NCI-H526 (cell line): ENCODE measurements around the gene ALKBH7.
A peak's percentile ranks its signal among the peaks of the same experiment; 100 is the strongest.
"Not testable (repeated sequence)": the region's sequence is repeated elsewhere in the genome, so short reads cannot be mapped to it uniquely, and the experiment has no call there.

Experiments
- DNase-seq, 2 experiments: peaks; one replicate each; lab custom pipeline; 2025; lab: John Stamatoyannopoulos, UW

Gene ALKBH7

GRCh38 chr19:6372594-6373095 is at the start of gene ALKBH7:
Gene ALKBH7 (plus strand): TSS chr19:6372794. CDS start chr19:6372821, 27 bp downstream.
- peak; percentile 96 for DNase-seq

GRCh38 chr19:6324757-6325156 is 47.8 kb upstream of the ALKBH7 start:
- DNase-seq = no peak

GRCh38 chr19:6325614-6326013 is 47.0 kb upstream of the ALKBH7 start:
- no peak for DNase-seq

GRCh38 chr19:6326815-6327214 is 45.8 kb upstream of the ALKBH7 start:
- DNase-seq = no peak

- no peak for DNase-seq
Observed at GRCh38 chr19:6333439-6333838, 39.2 kb upstream of the ALKBH7 start, which contains the start of gene ACER1. Gene ACER1 (minus strand): TSS chr19:6333612. CDS start chr19:6333551, 61 bp downstream.

GRCh38 chr19:6334490-6335285 is 37.9 kb upstream of the ALKBH7 start:
- no peak for DNase-seq

GRCh38 chr19:6340493-6341201 is 31.9 kb upstream of the ALKBH7 start:
- no peak for DNase-seq

GRCh38 chr19:6343462-6343861 is 29.1 kb upstream of the ALKBH7 start:
- no peak for DNase-seq

GRCh38 chr19:6349271-6349670 is 23.3 kb upstream of the ALKBH7 start:
- DNase-seq = not testable (repeated sequence)

- no peak for DNase-seq
Observed at GRCh38 chr19:6350688-6351087, 21.9 kb upstream of the ALKBH7 start.

- no peak for DNase-seq
Observed at GRCh38 chr19:6352381-6353165, 20.0 kb upstream of the ALKBH7 start.

GRCh38 chr19:6354098-6354674 is 18.4 kb upstream of the ALKBH7 start:
- DNase-seq = peak in 1 of 2 experiments; percentile 12

- DNase-seq = not testable (repeated sequence)
Observed at GRCh38 chr19:6355321-6356040, 17.1 kb upstream of the ALKBH7 start.

- DNase-seq = no peak
Observed at GRCh38 chr19:6357174-6357573, 15.4 kb upstream of the ALKBH7 start.

- DNase-seq = no peak
Observed at GRCh38 chr19:6358003-6358402, 14.6 kb upstream of the ALKBH7 start.

GRCh38 chr19:6359568-6360341 is 12.8 kb upstream of the ALKBH7 start:
- no peak for DNase-seq

GRCh38 chr19:6360445-6360844 is 12.1 kb upstream of the ALKBH7 start:
- not testable (repeated sequence) for DNase-seq

GRCh38 chr19:6360857-6361216 is 11.8 kb upstream of the ALKBH7 start:
- DNase-seq = not testable (repeated sequence)

GRCh38 chr19:6362027-6362350 is 10.6 kb upstream of the ALKBH7 start:
- no peak for DNase-seq

- no peak for DNase-seq
Observed at GRCh38 chr19:6362351-6362801, 10.2 kb upstream of the ALKBH7 start.
